Mesothelial cell of epicardium (in vitro differentiated cells): ENCODE results near the gene PDHX. TPM values are rescaled to one million over a fixed set of nuclear protein-coding genes. Genes with fewer than 3 reads are reported as not detected.
"Not testable (repeated sequence)": the region's sequence is repeated elsewhere in the genome, so short reads cannot be mapped to it uniquely, and the experiment has no call there.

Source experiments
- DNase-seq, 2 experiments: peaks; one replicate each; pipeline ENCODE4 v3.0.0; 2021; ENCODE audit warnings: low spot score in 2 of 2; ENCODE audit not compliant: unreplicated experiment in 2 of 2
- H3K27ac Mint-ChIP-seq: 2 replicates; pipeline ENCODE4 v1.8.0; 2021; ENCODE audit warnings: mixed read lengths
- H3K27me3 Mint-ChIP-seq: 2 replicates; pipeline ENCODE4 v1.8.0; 2021; ENCODE audit warnings: low read depth, mixed read lengths
- H3K36me3 Mint-ChIP-seq: 2 replicates; pipeline ENCODE4 v1.8.0; 2021; ENCODE audit warnings: mixed read lengths
- H3K4me1 Mint-ChIP-seq: 2 replicates; pipeline ENCODE4 v1.8.0; 2021; ENCODE audit warnings: mixed read lengths
- H3K4me3 Mint-ChIP-seq: 2 replicates; pipeline ENCODE4 v1.8.0; 2021; ENCODE audit warnings: mild to moderate bottlenecking, moderate library complexity, mixed read lengths
- H3K9me3 Mint-ChIP-seq: 2 replicates; pipeline ENCODE4 v1.8.0; 2021; ENCODE audit warnings: mixed read lengths
- CTCF ChIP-seq: fragments of 200-600 bp; sonication (generic); IDR thresholded peaks from one replicate; pipeline ENCODE4 v1.5.0; 2021; ENCODE audit warnings: antibody characterized with exemption; ENCODE audit not compliant: unreplicated experiment
- total RNA-seq: library from RNA; stranded (reverse); gene quantifications from 3 replicates; pipeline ENCODE4 v1.2.1, GENCODE V29; 2021

The PDHX gene
- total RNA-seq, 1 donor from 2014 or later, result 43.0 TPM

DNA sequence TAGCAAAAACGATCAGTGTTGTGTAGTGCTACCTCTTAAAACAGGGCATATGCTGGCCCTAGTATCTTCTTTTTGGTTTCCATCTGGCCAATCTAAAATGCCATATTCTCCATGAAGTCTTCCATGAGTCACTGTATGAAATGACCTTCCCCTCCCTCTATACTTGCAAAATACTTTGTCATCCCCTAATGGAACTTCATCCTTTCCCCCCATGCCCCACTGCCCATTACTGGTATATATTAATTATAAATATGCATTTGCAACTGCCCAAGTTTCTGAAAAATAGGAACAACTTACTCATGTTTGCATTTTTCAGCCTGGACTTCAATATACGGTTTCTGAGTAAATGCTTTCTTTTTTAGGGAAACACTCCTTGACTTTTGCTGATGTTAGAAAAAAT lies 4.7 kb upstream of the PDHX start:
- no peaks in the 10 kb centered on the region for H3K27me3 Mint-ChIP-seq
- peaks cover 18% of the 10 kb centered on the region for H3K36me3 Mint-ChIP-seq
- peaks cover 6% of the 10 kb centered on the region for H3K4me1 Mint-ChIP-seq
- DNase-seq, result no peak
- no peak overlapping the region for H3K27ac Mint-ChIP-seq
- no peak overlapping the region for H3K4me3 Mint-ChIP-seq
- TF ChIP-seq CTCF, result no peak
- no peaks in the 10 kb centered on the region for H3K9me3 Mint-ChIP-seq

GRCh38 chr11:34913556-34913955 lies 2.9 kb upstream of the PDHX start:
- DNase-seq, H3K4me3 Mint-ChIP-seq, H3K9me3 Mint-ChIP-seq, H3K27me3 Mint-ChIP-seq, H3K27ac Mint-ChIP-seq: not testable (repeated sequence)
- H3K36me3 Mint-ChIP-seq, result peaks cover 13% of the 10 kb centered on the region
- H3K4me1 Mint-ChIP-seq, result peaks cover 22% of the 10 kb centered on the region

- peak overlapping the region; percentile 98 for H3K27ac Mint-ChIP-seq
- no peaks in the 10 kb centered on the region for H3K9me3 Mint-ChIP-seq
- DNase-seq, result no peak
- H3K36me3 Mint-ChIP-seq, result peaks cover 13% of the 10 kb centered on the region
- H3K27me3 Mint-ChIP-seq, result no peaks in the 10 kb centered on the region
- H3K4me1 Mint-ChIP-seq, result peaks cover 25% of the 10 kb centered on the region
- TF ChIP-seq CTCF, result no peak
- H3K4me3 Mint-ChIP-seq, result peak overlapping the region; percentile 91
Measured at GRCh38 chr11:34915136-34916014, 1.0 kb upstream of the PDHX start.

DNA sequence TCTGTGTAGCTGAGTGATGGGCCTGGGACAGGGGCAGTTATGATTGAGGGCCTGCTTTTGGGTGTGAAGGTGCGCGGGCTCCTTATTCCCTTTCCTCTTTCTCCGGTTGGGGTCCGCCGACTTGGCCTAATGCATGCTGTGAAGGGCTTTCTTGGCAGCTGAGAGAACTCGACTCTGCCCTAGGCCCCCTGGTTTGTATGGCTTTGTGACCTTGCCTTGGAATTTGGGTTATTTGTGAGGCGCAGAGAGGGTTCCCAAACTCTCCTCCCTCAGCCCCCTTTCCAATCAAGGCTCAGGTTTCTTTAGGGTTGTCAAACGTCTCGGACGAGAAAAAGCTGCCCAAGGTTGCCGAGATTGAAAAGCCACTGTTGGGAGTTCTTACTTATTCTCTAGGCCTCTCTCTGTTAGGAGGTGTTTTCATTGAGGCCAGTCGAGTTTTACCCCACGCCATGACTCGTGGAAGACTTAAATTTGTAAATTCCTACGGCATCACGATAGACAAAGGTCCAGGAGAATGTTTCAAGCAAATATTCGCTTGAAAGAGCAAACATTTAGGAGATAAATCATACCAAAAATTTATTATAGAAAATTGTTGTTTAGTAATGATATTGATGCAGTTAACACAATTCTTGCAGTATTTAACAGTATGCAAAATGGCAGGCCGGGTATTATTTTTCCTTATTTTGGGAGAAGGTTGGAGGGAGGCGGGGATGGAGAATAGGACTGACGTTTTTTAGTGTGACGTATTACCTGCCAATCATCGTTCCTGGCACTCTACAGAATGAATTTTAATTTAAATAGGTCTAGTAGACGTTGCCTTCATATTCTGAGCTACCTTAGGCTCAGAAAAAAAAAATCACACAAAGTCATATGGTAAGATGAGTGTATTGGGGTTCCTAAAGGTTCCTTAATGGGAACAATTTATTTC lies 689 bp downstream of the PDHX start:
- TF ChIP-seq CTCF, result no peak
- Mint-ChIP-seq H3K27ac (peak overlapping the region; percentile 99), H3K4me3 (peak overlapping the region; percentile 91), H3K9me3 (no peaks in the 10 kb centered on the region), H3K4me1 (peaks cover 34% of the 10 kb centered on the region), H3K36me3 (peaks cover 13% of the 10 kb centered on the region), H3K27me3 (no peaks in the 10 kb centered on the region)
- no peak for DNase-seq

DNA sequence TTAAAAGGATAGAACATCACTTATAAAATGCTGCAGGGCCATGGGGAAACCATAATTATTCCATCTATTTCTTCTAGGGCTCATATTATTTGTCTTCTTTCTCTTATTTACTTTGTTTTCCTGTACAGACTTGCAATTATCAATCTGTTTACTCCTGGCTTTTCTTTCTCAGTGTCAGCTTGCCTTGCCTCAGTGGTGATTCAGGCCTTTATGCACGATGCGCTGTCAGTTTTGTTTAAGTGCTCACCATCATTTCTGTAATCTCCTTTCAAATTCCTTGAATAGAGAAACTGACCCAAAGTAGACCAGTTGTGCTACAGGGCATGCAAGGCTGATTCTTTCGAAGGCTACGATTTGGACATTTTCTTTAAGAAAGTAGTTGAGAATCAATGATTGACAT lies 4.7 kb downstream of the PDHX start:
- H3K27me3 Mint-ChIP-seq, result no peaks in the 10 kb centered on the region
- no peaks in the 10 kb centered on the region for H3K36me3 Mint-ChIP-seq
- peaks cover 31% of the 10 kb centered on the region for H3K4me1 Mint-ChIP-seq

More for the DNA sequence above, 4.7 kb downstream of the PDHX start:
- TF ChIP-seq CTCF, result no peak
- Mint-ChIP-seq H3K27ac (no peak overlapping the region), H3K4me3 (no peak overlapping the region), H3K9me3 (no peaks in the 10 kb centered on the region)
- no peak for DNase-seq
